ENCODE measurements around the gene TIE1.

The TIE1 gene

DNA sequence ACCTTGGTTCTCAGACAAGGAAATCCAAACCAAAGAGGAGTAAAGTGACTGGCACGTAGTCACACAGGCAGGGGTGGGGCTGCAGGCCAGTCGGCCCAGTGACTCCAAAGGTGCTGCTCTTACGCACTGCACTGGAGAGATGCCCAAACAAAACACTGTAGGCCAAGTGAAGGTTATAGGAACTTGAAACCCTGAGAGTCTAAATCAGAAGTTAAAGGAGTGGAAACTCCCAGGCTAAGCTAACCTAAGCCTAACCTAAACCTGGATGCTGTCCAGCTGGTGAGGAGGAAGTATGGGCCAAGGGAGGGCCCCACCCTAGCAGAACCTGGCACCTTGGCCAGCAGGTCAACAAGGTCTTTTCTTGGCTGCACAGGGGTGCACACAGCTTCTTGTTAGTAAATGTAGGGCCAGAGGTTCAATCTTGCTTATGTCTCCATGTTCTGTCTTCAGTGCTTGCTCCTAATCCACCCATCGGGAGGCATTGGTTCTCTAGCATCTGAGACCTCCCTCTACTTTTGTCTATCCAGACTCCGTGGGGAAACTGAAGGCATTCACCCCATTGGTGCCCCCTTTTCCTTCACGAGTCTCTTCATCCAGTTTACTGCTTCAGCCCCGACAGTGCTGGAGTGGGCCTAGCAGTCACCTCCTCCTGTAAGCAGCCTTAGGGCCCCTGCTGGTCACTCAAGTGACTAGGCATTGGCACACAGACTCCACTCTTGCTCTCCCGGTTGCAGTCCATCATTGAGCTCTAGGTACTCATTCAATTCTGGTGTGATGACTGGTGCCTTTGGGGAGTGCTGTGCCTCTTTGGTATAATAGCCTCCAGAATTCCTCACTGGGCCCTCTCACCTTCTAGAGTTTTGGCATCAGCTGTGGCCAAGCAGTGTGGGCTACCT is 43.9 kb upstream of the TIE1 start:
- no peak for DNase-seq (ENCODE audit: low spot score)
- in situ Hi-C loops (cut with MboI; ENCODE audit: low sequenced_read_pairs, unreplicated experiment), result no loop called here
- TF ChIP-seq, protein P1, sequence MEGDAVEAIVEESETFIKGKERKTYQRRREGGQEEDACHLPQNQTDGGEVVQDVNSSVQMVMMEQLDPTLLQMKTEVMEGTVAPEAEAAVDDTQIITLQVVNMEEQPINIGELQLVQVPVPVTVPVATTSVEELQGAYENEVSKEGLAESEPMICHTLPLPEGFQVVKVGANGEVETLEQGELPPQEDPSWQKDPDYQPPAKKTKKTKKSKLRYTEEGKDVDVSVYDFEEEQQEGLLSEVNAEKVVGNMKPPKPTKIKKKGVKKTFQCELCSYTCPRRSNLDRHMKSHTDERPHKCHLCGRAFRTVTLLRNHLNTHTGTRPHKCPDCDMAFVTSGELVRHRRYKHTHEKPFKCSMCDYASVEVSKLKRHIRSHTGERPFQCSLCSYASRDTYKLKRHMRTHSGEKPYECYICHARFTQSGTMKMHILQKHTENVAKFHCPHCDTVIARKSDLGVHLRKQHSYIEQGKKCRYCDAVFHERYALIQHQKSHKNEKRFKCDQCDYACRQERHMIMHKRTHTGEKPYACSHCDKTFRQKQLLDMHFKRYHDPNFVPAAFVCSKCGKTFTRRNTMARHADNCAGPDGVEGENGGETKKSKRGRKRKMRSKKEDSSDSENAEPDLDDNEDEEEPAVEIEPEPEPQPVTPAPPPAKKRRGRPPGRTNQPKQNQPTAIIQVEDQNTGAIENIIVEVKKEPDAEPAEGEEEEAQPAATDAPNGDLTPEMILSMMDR (IDR thresholded peaks at IDR 0.05; ENCODE audit: borderline replicate concordance, control extremely low read depth, extremely low read depth, insufficient read depth, missing control alignments), result no peak

DNA sequence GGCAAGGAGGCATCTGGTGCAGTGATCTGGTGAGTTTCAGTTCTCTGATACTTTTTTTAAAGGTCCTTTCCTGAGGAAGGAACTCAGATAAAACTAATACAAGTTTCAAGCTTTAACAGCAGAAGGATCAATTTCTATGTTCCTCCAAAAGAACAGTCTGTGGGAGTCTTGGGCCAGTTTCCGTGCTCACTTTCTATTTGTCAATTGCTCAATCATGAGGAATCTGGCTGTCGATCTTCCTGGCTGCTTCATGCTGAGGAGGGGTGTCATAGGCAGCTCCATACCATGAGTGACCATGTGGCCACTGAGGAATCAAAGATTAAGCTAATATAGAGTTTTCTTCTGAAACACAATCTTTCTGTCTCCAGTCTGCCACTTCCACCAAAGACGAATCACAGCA is 42.4 kb upstream of the TIE1 start:
- DNase-seq (ENCODE audit: low spot score), result no peak
- TF ChIP-seq, protein P1 (IDR thresholded peaks at IDR 0.05; ENCODE audit: borderline replicate concordance, control extremely low read depth, extremely low read depth, insufficient read depth, missing control alignments), result no peak
- in situ Hi-C loops (cut with MboI; ENCODE audit: low sequenced_read_pairs, unreplicated experiment), result no loop called here

DNA sequence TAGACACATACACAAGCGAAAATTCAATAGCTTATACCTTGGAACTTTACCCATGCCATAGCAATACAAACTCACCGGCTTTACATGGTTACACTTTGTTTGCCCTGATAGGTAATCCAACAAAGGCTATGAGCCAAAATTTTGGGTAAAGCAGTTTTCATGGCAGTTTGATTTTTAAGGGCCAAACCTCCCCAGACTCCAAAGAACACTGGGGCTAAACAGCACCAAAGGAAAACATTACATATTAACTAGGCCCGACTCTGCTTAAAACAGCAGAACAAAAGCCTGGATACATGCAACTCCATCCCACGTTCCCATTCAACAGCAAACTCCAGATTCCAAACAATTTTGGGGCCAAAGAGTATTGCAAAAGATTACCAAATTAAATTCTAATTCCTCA is 35.4 kb upstream of the TIE1 start:
- TF ChIP-seq, protein P1 (IDR thresholded peaks at IDR 0.05; ENCODE audit: borderline replicate concordance, control extremely low read depth, extremely low read depth, insufficient read depth, missing control alignments), result no peak
- in situ Hi-C loops (cut with MboI; ENCODE audit: low sequenced_read_pairs, unreplicated experiment), result no loop called here
- DNase-seq (ENCODE audit: low spot score), result no peak

DNA sequence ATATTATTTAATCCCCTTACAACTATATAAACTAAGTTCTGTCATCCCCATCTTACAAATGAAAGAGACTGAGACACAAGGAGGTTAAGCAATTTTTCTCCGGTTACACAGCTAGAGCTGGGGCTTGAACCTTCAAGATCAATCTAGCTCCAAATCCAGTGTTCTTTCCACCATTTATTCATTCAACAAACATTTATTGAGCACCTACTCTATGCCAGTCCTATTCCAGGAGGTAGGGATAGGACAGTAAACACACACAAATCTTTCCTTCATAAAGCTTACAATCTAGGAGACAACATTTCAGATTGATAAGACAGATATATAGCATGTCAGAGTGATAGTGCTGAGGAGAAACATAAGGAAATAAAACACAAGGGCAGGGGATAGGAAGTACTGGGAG is 33.9 kb upstream of the TIE1 start:
- in situ Hi-C loops (cut with MboI; ENCODE audit: low sequenced_read_pairs, unreplicated experiment), result no loop called here
- TF ChIP-seq, protein P1 (IDR thresholded peaks at IDR 0.05; ENCODE audit: borderline replicate concordance, control extremely low read depth, extremely low read depth, insufficient read depth, missing control alignments), result no peak

GRCh38 chr1:43267291-43267805 is 33.4 kb upstream of the TIE1 start:
- TF ChIP-seq, protein P1 (IDR thresholded peaks at IDR 0.05; ENCODE audit: borderline replicate concordance, control extremely low read depth, extremely low read depth, insufficient read depth, missing control alignments), result no peak
- in situ Hi-C loops (cut with MboI; ENCODE audit: low sequenced_read_pairs, unreplicated experiment), result no loop called here
- no peak for DNase-seq (ENCODE audit: low spot score)

More for the DNA sequence above, 33.9 kb upstream of the TIE1 start:
- DNase-seq (ENCODE audit: low spot score), result no peak

GRCh38 chr1:43267818-43268425 is 32.9 kb upstream of the TIE1 start:
- DNase-seq (ENCODE audit: low spot score), result peak; percentile 9
- in situ Hi-C loops (cut with MboI; ENCODE audit: low sequenced_read_pairs, unreplicated experiment), result no loop called here

More at GRCh38 chr1:43267818-43268425, 32.9 kb upstream of the TIE1 start:
- TF ChIP-seq, protein P1 (IDR thresholded peaks at IDR 0.05; ENCODE audit: borderline replicate concordance, control extremely low read depth, extremely low read depth, insufficient read depth, missing control alignments), result no peak

Data from GM13976 (cell line).